GM21390 (cell line): ENCODE data around the gene GON4L.
"Not testable (repeated sequence)": the region's sequence is repeated elsewhere in the genome, so short reads cannot be mapped to it uniquely, and the experiment has no call there.

Experiments
- ATAC-seq: cut with Tn5 transposase; IDR thresholded peaks from one replicate; pipeline ENCODE4 v1.9.1; 2021; ENCODE audit not compliant: unreplicated experiment

Gene GON4L

DNA sequence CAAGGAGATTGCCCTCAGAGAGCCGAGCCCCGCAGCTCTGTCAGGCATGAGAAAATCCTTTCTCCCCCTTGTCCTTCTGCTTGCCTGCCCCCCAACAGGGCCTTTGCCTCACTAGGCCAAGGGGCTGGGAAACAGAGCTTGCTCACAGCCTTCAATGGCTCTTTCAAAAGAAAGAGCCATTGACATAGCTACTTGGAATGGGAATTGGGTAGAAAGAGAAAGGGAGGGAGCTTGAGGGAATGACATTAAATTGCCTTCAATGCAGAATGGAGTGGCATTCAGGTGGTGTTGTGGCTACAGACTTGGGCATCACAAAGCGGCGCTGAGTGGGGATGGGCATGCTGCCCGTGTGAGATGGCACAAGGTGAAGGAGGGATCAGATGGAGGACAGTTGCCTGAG is 15.5 kb upstream of the GON4L start:
- no peak for ATAC-seq

GRCh38 chr1:155871390-155871789 is 14.4 kb upstream of the GON4L start:
- no peak for ATAC-seq

- no peak for ATAC-seq
Measured at GRCh38 chr1:155867766-155868165, 10.8 kb upstream of the GON4L start.

- no peak for ATAC-seq
Measured at GRCh38 chr1:155864393-155864792, 7.4 kb upstream of the GON4L start.

GRCh38 chr1:155861896-155862295 is 4.9 kb upstream of the GON4L start:
- ATAC-seq, result no peak

GRCh38 chr1:155860970-155861510 is 4.0 kb upstream of the GON4L start:
- no peak for ATAC-seq

DNA sequence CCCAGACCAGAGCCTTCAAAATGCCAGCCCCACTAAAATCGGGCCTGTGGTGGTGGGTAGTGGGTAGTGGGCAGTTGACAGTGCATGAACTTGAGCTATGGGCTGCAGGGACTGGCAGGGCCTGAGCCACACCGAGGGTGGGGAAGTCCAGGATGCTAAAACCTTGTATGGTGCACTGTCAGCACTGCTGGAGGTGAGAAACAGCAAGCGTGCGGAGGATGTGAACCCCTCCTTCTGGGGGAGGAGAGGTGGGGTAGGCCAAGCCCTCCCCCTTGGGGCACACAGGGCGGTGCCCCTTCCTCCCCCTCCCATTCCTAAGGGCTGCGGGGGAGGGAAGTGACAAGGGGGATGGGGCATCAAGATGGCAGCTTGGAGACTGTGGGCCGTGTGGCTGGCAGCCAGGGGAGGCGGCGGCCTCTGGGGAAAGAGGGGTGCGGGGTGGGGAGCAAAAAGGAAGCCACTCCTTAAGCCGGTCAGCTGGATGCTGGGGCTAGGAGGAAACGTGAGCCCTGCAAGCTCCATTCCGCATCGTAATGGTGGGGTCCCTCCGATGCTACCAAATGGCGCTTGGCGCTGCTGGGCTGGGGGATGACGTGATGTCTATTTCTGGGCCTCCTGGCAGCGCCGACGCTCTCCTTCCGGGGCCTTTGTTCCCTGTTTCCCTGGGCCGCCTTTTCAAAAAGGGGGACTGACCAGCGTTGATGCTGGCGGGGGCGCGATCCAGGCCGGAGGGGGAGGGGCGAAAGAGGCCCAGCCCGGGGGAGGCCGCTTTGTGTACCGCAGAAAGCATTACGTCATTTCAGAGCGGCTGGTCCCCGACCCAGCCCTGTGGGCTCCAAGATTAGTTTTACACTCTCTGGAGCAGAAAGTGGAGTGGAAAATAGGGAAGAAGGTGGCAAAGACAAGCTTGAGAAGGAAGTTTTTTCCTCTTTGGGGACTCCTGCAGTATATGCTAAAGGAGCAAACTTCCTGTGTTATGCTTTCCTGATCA is 3.2 kb upstream of the GON4L start:
- ATAC-seq, result no peak

DNA sequence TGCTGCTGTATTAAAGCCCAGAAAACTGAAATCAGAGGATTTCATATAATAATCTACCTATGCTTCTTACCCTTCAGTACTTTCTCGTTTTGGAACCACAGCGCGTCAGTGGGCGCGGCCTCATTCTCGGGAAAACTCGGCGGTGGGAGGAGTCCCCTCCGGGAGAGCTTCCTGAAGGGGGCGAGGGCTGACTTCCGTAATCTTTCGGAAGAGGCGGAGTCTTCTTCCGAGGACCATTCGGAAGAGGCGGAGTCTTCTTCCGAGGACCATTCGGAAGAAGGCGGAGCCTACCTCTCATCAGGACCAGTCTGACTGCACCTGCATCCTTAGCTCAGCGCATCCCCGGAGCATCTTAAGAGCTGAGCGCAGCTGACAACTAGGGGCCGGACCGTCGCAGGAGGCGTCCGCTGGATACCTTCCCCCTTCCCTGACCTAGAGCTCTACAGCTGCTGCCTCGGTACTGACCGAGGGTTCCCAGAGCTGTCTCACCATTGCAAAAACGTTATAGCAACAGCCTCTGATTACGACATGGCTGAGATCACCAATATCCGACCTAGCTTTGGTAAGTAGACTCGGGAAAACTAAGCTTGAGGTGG is 2.3 kb upstream of the GON4L start, which contains the start of gene SYT11:
SYT11 (plus strand) TSS at position 334 of the 596 bp plus-strand sequence; CDS start at position 529, 195 bp downstream.
- peak; percentile 55 for ATAC-seq

DNA sequence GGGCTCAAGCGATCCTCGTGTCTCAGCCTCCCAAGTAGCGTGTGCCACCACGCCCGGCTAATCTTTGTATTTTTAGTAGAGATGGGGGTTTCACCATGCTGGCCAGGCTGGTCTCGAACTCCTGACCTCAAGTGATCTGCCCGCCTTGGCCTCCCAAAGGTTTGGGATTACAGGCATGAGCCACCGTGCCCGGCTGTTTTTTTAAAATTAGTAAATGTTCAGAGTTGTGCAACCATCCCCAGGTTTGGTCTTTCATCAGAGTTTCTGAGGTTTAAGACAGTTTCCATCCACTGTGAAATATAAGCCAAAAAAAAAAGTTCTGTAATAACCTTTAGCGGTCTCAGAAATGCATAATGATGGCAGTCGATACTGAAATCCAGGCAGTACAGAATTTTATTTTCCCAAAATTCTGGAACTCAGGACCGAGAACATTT is 1.8 kb upstream of the GON4L start:
- no peak for ATAC-seq

GRCh38 chr1:155856257-155856974 is 598 bp downstream of the GON4L start:
- ATAC-seq, result no peak

GRCh38 chr1:155850345-155850744 is 6.7 kb downstream of the GON4L start:
- no peak for ATAC-seq

GRCh38 chr1:155847823-155848529 is 9.0 kb downstream of the GON4L start:
- ATAC-seq, result no peak

DNA sequence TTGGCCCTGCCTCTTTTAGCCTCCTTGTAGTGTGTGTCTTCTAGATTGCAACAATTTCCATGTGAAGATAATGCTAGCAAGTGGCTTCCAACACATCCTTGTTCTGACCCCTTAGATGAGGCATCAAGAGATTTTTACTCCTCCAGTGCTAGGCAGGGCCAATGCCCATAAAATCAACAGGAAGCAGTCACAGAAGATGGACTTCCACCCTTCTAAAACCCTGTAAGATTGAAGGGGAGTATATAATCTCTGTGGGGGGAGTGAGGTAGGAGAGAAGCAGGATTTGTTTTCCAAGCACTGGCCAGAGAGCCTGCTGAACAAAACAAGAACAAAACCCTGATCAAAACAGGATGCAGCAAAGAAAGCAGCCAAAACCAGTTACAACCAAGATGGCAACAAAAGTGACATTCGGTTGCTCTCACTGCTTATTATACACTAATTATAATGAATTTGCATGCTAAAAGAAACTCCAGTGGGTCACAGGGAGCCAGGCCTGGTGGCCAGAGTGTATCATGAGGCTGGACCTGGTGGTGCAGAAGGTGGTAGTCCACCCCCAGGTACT is 12.1 kb downstream of the GON4L start:
- ATAC-seq, result no peak

DNA sequence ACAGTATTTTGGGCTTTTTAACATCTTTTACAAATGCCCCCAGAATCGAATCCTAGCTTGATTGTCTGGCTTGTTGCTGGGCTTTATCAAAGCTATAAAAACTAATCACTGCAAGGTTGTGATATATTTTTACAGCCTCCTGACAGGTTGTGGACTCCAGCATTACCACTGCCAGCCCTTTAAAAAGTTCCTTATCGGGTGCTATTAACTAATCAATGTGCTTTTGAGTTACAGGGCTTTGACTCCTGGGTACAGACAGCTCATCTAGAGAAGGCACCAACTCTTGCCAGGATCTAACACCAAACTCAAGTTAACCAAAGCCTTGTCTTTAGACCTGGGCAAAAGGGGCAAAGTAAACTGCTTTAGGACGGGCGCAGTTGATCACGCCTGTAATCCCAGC is 16.6 kb downstream of the GON4L start:
- no peak for ATAC-seq

DNA sequence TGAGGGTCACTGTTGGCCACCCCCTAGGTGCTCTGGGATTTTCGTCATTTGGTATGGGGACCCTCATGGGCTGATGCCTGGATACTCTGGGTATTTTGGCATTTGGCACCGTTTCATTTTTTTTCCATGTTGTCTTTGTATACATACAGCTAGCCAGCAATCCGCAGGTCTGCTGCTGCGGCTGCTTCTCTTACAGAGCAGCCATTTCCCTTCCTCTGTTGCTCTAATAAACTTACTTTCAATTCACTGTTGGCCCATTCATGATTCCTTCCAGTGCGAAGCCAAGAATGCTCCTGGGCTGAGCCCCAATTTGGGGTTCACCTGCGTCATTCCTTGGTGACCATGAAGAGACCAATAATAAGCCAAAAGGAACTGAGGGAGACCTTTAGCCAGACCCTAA is 21.5 kb downstream of the GON4L start:
- ATAC-seq, result no peak

DNA sequence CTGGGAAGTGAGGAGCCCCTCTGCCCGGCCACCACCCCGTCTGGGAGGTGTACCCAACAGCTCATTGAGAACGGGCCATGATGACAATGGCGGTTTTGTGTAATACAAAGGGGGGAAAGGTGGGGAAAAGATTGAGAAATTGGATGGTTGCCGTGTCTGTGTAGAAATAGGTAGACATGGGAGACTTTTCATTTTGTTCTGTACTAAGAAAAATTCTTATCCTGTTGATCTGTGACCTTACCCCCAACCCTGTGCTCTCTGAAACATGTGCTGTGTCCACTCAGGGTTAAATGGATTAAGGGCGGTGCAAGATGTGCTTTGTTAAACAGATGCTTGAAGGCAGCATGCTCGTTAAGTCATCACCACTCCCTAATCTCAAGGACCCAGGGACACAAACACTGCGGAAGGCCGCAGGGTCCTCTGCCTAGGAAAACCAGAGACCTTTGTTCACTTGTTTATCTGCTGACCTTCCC is 22.1 kb downstream of the GON4L start:
- not testable (repeated sequence) for ATAC-seq

DNA sequence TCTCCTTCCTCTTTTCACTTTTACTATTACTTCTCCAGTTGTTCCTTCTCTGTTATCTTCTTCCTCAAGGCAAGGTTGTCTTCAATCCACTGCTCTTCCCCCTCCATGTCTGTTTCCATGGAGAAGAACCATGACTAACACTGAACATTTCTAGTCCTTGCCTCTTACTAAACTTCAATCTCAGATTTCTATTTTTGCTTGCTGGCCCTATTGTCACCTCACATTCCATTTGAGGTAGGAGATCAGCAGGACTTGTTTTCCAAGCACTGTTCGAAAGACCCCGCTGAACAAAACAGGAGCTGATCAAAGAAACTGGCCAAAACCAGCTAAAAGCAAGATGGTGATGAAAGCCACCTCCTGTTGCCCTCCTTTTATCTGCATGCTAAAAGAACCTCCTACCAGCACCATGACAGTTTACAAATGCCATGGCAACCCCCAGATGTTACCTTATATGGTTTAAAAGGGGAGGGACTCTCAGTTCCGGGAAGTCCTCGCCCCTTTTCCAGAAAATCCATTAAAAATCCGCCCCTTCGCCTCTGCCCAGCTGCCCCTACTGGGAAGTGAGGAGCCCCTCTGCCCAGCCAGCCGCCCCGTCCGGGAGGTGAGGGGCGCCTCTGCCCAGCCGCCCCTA is 22.6 kb downstream of the GON4L start:
- no peak for ATAC-seq

- no peak for ATAC-seq
Measured at GRCh38 chr1:155833665-155834295, 23.2 kb downstream of the GON4L start.

DNA sequence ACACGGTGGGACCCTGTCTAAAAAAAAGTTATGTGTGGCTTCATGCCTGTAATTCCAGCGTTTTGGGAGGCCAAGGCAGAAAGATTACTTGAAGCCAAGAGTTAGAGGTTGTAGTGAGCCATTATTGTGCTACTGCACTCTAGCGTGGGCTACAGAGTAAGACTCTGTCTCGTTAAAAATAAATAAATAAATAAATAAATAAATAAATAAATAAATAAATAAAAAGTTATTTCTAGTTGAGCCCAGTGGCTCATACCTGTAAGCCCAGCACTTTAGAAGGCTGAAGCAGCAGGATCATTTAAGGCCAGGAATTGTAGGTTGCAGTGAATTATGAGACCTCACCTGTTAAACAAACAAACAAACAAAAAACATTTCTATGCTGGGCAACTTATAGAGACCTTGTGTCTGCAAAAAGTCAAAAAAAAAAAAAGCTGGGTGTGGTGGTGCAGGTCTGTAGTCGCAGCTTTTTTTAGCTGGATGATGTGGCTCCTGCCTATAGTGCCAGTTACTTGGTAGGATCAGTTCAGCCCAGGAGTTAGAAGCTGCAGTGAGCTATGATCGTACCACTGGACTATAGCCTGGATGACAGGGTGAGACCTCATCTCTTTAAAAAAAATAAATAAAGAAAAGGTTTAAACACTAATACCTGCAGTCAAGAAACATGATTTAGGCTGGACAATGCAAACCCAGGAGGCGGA is 25.6 kb downstream of the GON4L start:
- no peak for ATAC-seq
